CD14-positive monocyte (primary cell): Measurements from ENCODE around the gene GTF3C1. TPM values are rescaled to one million over a fixed set of nuclear protein-coding genes. Genes with fewer than 3 reads are reported as not detected.
A peak's percentile ranks its signal among the peaks of the same experiment; 100 is the strongest.

ENCODE experiments used
- DNase-seq, 3 donors: peaks; one replicate each; pipeline ENCODE4 v3.0.0-alpha.2; 2011 to 2022
- H2AFZ ChIP-seq: 2 replicates; pipeline ENCODE4 v1.6.0; 2012; ENCODE audit warnings: mild to moderate bottlenecking, low read depth, low read length, inconsistent platforms; ENCODE audit not compliant: insufficient read depth, poor library complexity, severe bottlenecking
- H3K27ac ChIP-seq, 2 donors: 1 replicate in 1 of 2; 2 replicates in 1 of 2; pipeline ENCODE4 v1.5.1; 2012 to 2013; ENCODE audit warnings: low read length in 2 of 2, control low read depth in 1 of 2, inconsistent platforms in 1 of 2, low read depth in 1 of 2, mild to moderate bottlenecking in 1 of 2
- H3K27me3 ChIP-seq, 2 donors: one replicate each; pipeline versions ENCODE4 v1.6.0 to v1.6.1; 2011 to 2013; ENCODE audit warnings: low read length in 2 of 2; ENCODE audit not compliant: control insufficient read depth in 2 of 2, insufficient read depth in 2 of 2
- H3K36me3 ChIP-seq, 2 donors: replicated peaks in 1 of 2; 1 replicate in 1 of 2; 2 replicates in 1 of 2; pipeline versions ENCODE4 v1.5.1 to v1.6.1; 2012 to 2013; ENCODE audit warnings: low read length in 2 of 2, control low read depth in 1 of 2, inconsistent platforms in 1 of 2, mild to moderate bottlenecking in 1 of 2; ENCODE audit not compliant: insufficient read depth in 2 of 2, control insufficient read depth in 1 of 2
- H3K4me1 ChIP-seq, 2 donors: 1 replicate in 1 of 2; 2 replicates in 1 of 2; pipeline versions ENCODE4 v1.5.1 to v1.6.1; 2012 to 2013; ENCODE audit warnings: low read length in 2 of 2, control low read depth in 1 of 2, inconsistent platforms in 1 of 2, mild to moderate bottlenecking in 1 of 2, moderate library complexity in 1 of 2; ENCODE audit not compliant: insufficient read depth in 2 of 2, control insufficient read depth in 1 of 2
- H3K4me2 ChIP-seq: replicated peaks from 2 replicates; pipeline ENCODE3; 2012; ENCODE audit warnings: low read length, moderate library complexity, mild to moderate bottlenecking; ENCODE audit not compliant: poor library complexity, severe bottlenecking; ENCODE audit errors: extremely low read depth
- H3K4me3 ChIP-seq, 3 experiments: fragments of 200-600 bp in 1 of 3; sonication (generic) in 1 of 3; replicated peaks in 1 of 3; 1 replicate in 2 of 3; 2 replicates in 1 of 3; pipeline ENCODE4 v1.5.1; 2011 to 2013; ENCODE audit warnings: low read length in 3 of 3, mild to moderate bottlenecking in 3 of 3, control low read depth in 2 of 3, low read depth in 2 of 3, inconsistent platforms in 1 of 3, moderate library complexity in 1 of 3
- H3K79me2 ChIP-seq: 2 replicates; pipeline ENCODE4 v1.6.0; 2012; ENCODE audit warnings: mild to moderate bottlenecking, control low read depth, inconsistent platforms, low read length, moderate library complexity; ENCODE audit not compliant: insufficient read depth
- H3K9ac ChIP-seq: 2 replicates; pipeline ENCODE4 v1.6.0; 2017; ENCODE audit warnings: low read length, mild to moderate bottlenecking; ENCODE audit not compliant: insufficient read depth, poor library complexity, severe bottlenecking
- H3K9me3 ChIP-seq, 2 donors: replicated peaks in 1 of 2; 1 replicate in 1 of 2; 2 replicates in 1 of 2; pipeline versions ENCODE4 v1.5.1 to v1.6.1; 2012 to 2013; ENCODE audit warnings: low read length in 2 of 2, control low read depth in 1 of 2; ENCODE audit not compliant: control insufficient read depth in 1 of 2, insufficient read depth in 1 of 2
- H4K20me1 ChIP-seq: 2 replicates; pipeline ENCODE4 v1.6.0; 2012; ENCODE audit warnings: mild to moderate bottlenecking, low read length, control low read depth, moderate library complexity; ENCODE audit not compliant: insufficient read depth
- H3K27ac Mint-ChIP-seq, 7 donors: one replicate each; pipeline ENCODE4 v1.8.0; 2020; ENCODE audit warnings: mild to moderate bottlenecking in 7 of 7, mixed read lengths in 7 of 7, moderate library complexity in 6 of 7, inconsistent platforms in 2 of 7
- H3K27me3 Mint-ChIP-seq, 3 donors: one replicate each; pipeline ENCODE4 v1.8.0; 2021 to 2022; ENCODE audit warnings: low read depth in 3 of 3, mild to moderate bottlenecking in 3 of 3, mixed read lengths in 3 of 3, moderate library complexity in 3 of 3, inconsistent platforms in 1 of 3
- H3K36me3 Mint-ChIP-seq, 2 donors: one replicate each; pipeline ENCODE4 v1.8.0; 2020; ENCODE audit warnings: mixed read lengths in 2 of 2, inconsistent platforms in 1 of 2, mild to moderate bottlenecking in 1 of 2
- H3K4me1 Mint-ChIP-seq: one replicate; pipeline ENCODE4 v1.8.0; 2020; ENCODE audit warnings: mild to moderate bottlenecking, mixed read lengths
- H3K4me3 Mint-ChIP-seq, 2 donors: one replicate each; pipeline ENCODE4 v1.8.0; 2020; ENCODE audit warnings: mild to moderate bottlenecking in 2 of 2, mixed read lengths in 2 of 2, moderate library complexity in 1 of 2
- H3K9me3 Mint-ChIP-seq, 7 donors: one replicate each; pipeline ENCODE4 v1.8.0; 2020 to 2022; ENCODE audit warnings: mixed read lengths in 7 of 7, mild to moderate bottlenecking in 6 of 7, moderate library complexity in 6 of 7, inconsistent platforms in 2 of 7
- CTCF ChIP-seq: fragments of 200-600 bp; IDR thresholded peaks from one replicate; pipeline ENCODE4 v1.8.0; 2022; ENCODE audit warnings: antibody characterized with exemption, mild to moderate bottlenecking
- WGBS: methylation state at CpG from one replicate; pipeline ENCODE4 v1.1.5; 2013; ENCODE audit warnings: missing lambda C conversion rate; ENCODE audit not compliant: insufficient coverage; 5-methylcytosine and 5-hydroxymethylcytosine counted together
- intact Hi-C, 2 donors: fragments of 100-400 bp; cut with micrococcal nuclease; formaldehyde crosslinking; loops; one replicate each; pipeline versions ENCODE4 v1.15.0 to v1.15.1; 2023
- polyA plus RNA-seq, 3 donors: library from polyadenylated mRNA; depleted of rRNA in 1 of 3; unstranded in 2 of 3; stranded (reverse) in 1 of 3; fragments of 300-500 nt in 2 of 3; fragments of >200 nt in 1 of 3; fragmentation: Illumina TruSeq in 2 of 3; gene quantifications; 1 replicate in 2 of 3; 2 replicates in 1 of 3; pipeline ENCODE4 v1.2.3, GENCODE V29; 2012 to 2021

GTF3C1 gene
- polyA plus RNA-seq, 3 donors = 7.0 to 22.0 (median 12.8) TPM

- intact Hi-C loops = no loop called here
- Histone ChIP-seq H3K9me3 (no peaks in the 10 kb centered on the region), H2AFZ (no peak overlapping the region), H3K4me2 (no peak overlapping the region), H3K9ac (no peak overlapping the region), H3K4me3 (no peak overlapping the region), H3K36me3 (peaks cover 72 to 96% of the 10 kb centered on the region in 2 donors), H3K27me3 (no peaks in the 10 kb centered on the region), H3K79me2 (no peaks in the 10 kb centered on the region), H3K4me1 (no peaks in the 10 kb centered on the region), H3K27ac (no peak overlapping the region), H4K20me1 (peaks cover under 1% of the 10 kb centered on the region)
- Mint-ChIP-seq H3K27me3 (peaks cover 0 to 3% (median 0%) of the 10 kb centered on the region in 3 donors), H3K27ac (no peak overlapping the region), H3K4me3 (no peak overlapping the region), H3K9me3 (peaks cover 0 to 2% (median 0%) of the 10 kb centered on the region in 7 donors), H3K4me1 (peaks cover 2% of the 10 kb centered on the region), H3K36me3 (peaks cover 90 to 94% of the 10 kb centered on the region in 2 donors)
- WGBS = 95% methylated on average over 4 of the region's 6 CpGs
- TF ChIP-seq CTCF = no peak
- no peak for DNase-seq
Observed at GRCh38 chr16:27526180-27526579, 23.5 kb downstream of the GTF3C1 start.

- H3K4me1 ChIP-seq = no peaks in the 10 kb centered on the region
- H3K9me3 ChIP-seq = no peaks in the 10 kb centered on the region
- no peak overlapping the region for H3K27ac ChIP-seq
- Mint-ChIP-seq H3K36me3 (peaks cover 77 to 81% of the 10 kb centered on the region in 2 donors), H3K27ac (peak overlapping the region in 2 of 7 donors; percentile 10 to 11), H3K4me3 (no peak overlapping the region), H3K27me3 (peaks cover 0 to 3% (median 0%) of the 10 kb centered on the region in 3 donors), H3K9me3 (peaks cover 0 to 2% (median 0%) of the 10 kb centered on the region in 7 donors), H3K4me1 (no peaks in the 10 kb centered on the region)
- H3K4me3 ChIP-seq = no peak overlapping the region
- no peak overlapping the region for H3K9ac ChIP-seq
- H3K36me3 ChIP-seq = peaks cover 62 to 94% of the 10 kb centered on the region in 2 donors
- H3K27me3 ChIP-seq = no peaks in the 10 kb centered on the region
- intact Hi-C loops = no loop called here
- H4K20me1 ChIP-seq = no peaks in the 10 kb centered on the region
- no CpG with 5 or more reads among the region's 6 CpGs for WGBS
- no peak overlapping the region for H2AFZ ChIP-seq
- no peaks in the 10 kb centered on the region for H3K79me2 ChIP-seq
- no peak for TF ChIP-seq CTCF
- no peak overlapping the region for H3K4me2 ChIP-seq
- DNase-seq = no peak
Observed at GRCh38 chr16:27522173-27522707, 27.5 kb downstream of the GTF3C1 start.
